Placental epithelial cell (primary cell): Measurements from ENCODE around the gene TMEM89. TPM values are rescaled to one million over a fixed set of nuclear protein-coding genes. Genes with fewer than 3 reads are reported as not detected.

ENCODE experiments used
- total RNA-seq: library from RNA; depleted of rRNA; stranded (reverse); fragments of >200 nt; gene quantifications from 2 replicates; pipeline ENCODE4 v1.2.3, GENCODE V29; 2012

Gene TMEM89
- total RNA-seq: 0.39 TPM in 1 of 2 replicates, not detected in the other

GRCh38 chr3:48621461-48621869 is at the start of gene TMEM89:
TSS of gene TMEM89 (minus strand) at chr3:48621769. CDS start at chr3:48621756, 13 bp downstream.

GRCh38 chr3:48662753-48663488 is 41.4 kb upstream of the TMEM89 start, which contains the start of gene CELSR3:
TSS of gene CELSR3 (minus strand) at chr3:48662886. CDS start at chr3:48662634, 252 bp downstream.

GRCh38 chr3:48635222-48636021 is 13.9 kb upstream of the TMEM89 start, which contains the start of gene SLC26A6:
TSS of gene SLC26A6 (minus strand) at chr3:48635461. CDS start at chr3:48635393, 68 bp downstream.

GRCh38 chr3:48609088-48610005 is 12.2 kb downstream of the TMEM89 start, which contains the start of gene UQCRC1:
TSS of gene UQCRC1 (minus strand) at chr3:48609646. CDS start at chr3:48609620, 26 bp downstream.

GRCh38 chr3:48595075-48595525 is 26.5 kb downstream of the TMEM89 start, which contains the start of gene COL7A1:
TSS of gene COL7A1 (minus strand) at chr3:48595329. CDS start at chr3:48595159, 170 bp downstream.

Other genes with a start within 250 kb of the TMEM89 start
- under 0.01 TPM in 1 of 2 replicates, not detected in the other for gene FBXW12, start 249.6 kb downstream of the TMEM89 start, total RNA-seq
- 52.4 and 100 TPM in 2 replicates for gene PLXNB1, start 191.7 kb downstream of the TMEM89 start, total RNA-seq
- 20.4 and 28.6 TPM in 2 replicates for gene CCDC51, start 181.7 kb downstream of the TMEM89 start, total RNA-seq
- gene TMA7, start 181.5 kb downstream of the TMEM89 start, total RNA-seq: 123 and 182 TPM in 2 replicates
- 5.7 and 7.1 TPM in 2 replicates for gene ATRIP, start 175.0 kb downstream of the TMEM89 start, total RNA-seq
- 93.0 and 94.6 TPM in 2 replicates for gene SHISA5, start 117.6 kb downstream of the TMEM89 start, total RNA-seq
- 87.2 and 116 TPM in 2 replicates for gene PFKFB4, start 65.0 kb downstream of the TMEM89 start, total RNA-seq
- 61.6 and 106 TPM in 2 replicates for gene UCN2, start 58.0 kb downstream of the TMEM89 start, total RNA-seq
- 678 and 886 TPM in 2 replicates for gene COL7A1, start 26.4 kb downstream of the TMEM89 start, total RNA-seq
- gene UQCRC1, start 12.1 kb downstream of the TMEM89 start, total RNA-seq: 380 and 765 TPM in 2 replicates
- gene SLC26A6, start 13.7 kb upstream of the TMEM89 start, total RNA-seq: 44.0 and 52.7 TPM in 2 replicates
- gene CELSR3, start 41.1 kb upstream of the TMEM89 start, total RNA-seq: 1.6 and 2.4 TPM in 2 replicates
- gene NCKIPSD, start 64.1 kb upstream of the TMEM89 start, total RNA-seq: 11.4 and 15.3 TPM in 2 replicates
- gene IP6K2, start 95.5 kb upstream of the TMEM89 start, total RNA-seq: 69.5 and 105 TPM in 2 replicates
- gene PRKAR2A, start 226.1 kb upstream of the TMEM89 start, total RNA-seq: 32.2 and 67.3 TPM in 2 replicates